D721Med (cell line): ENCODE measurements around the gene TLR5.

Source experiments
- DNase-seq: peaks from one replicate; pipeline ENCODE4 v3.0.0; 2011; ENCODE audit warnings: low spot score; ENCODE audit not compliant: insufficient read length
- FAIRE-seq: peaks from 2 replicates; lab custom pipeline; 2011; peaks lifted over from hg19 to GRCh38; lab: Jason Lieb, UNC
- TF ChIP-seq, protein P1 (sequence below): IDR thresholded peaks from 2 replicates; pipeline ENCODE4 v1.5.1; 2012; ENCODE audit warnings: mild to moderate bottlenecking, control low read depth; ENCODE audit not compliant: insufficient read depth; ENCODE audit errors: missing control alignments

TLR5 gene

GRCh38 chr1:223137455-223138085 lies 5.5 kb downstream of the TLR5 start:
- TF ChIP-seq, protein P1, sequence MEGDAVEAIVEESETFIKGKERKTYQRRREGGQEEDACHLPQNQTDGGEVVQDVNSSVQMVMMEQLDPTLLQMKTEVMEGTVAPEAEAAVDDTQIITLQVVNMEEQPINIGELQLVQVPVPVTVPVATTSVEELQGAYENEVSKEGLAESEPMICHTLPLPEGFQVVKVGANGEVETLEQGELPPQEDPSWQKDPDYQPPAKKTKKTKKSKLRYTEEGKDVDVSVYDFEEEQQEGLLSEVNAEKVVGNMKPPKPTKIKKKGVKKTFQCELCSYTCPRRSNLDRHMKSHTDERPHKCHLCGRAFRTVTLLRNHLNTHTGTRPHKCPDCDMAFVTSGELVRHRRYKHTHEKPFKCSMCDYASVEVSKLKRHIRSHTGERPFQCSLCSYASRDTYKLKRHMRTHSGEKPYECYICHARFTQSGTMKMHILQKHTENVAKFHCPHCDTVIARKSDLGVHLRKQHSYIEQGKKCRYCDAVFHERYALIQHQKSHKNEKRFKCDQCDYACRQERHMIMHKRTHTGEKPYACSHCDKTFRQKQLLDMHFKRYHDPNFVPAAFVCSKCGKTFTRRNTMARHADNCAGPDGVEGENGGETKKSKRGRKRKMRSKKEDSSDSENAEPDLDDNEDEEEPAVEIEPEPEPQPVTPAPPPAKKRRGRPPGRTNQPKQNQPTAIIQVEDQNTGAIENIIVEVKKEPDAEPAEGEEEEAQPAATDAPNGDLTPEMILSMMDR: no peak
- DNase-seq: no peak
- FAIRE-seq: no peak

DNA sequence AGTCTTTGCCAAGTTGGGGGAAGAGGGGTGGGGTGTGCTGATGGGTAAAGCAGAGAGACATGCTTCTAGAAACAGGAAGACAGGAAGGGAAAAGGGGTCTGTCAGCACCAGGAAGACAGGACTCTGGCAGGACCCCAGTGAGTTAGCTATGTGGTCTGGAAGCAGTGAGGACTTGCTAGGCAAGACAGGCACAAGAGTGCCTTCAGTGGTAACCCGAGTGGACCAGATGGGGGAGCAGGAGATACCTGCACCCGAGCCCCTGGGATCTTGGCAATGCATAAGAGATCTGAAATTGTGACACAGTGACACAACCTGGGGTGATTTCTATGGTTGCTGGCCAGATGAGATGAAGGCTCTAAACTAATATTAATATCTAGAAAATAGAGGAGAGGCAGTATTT lies 7.0 kb downstream of the TLR5 start:
- DNase-seq: no peak
- TF ChIP-seq, protein P1: no peak
- FAIRE-seq: no peak

DNA sequence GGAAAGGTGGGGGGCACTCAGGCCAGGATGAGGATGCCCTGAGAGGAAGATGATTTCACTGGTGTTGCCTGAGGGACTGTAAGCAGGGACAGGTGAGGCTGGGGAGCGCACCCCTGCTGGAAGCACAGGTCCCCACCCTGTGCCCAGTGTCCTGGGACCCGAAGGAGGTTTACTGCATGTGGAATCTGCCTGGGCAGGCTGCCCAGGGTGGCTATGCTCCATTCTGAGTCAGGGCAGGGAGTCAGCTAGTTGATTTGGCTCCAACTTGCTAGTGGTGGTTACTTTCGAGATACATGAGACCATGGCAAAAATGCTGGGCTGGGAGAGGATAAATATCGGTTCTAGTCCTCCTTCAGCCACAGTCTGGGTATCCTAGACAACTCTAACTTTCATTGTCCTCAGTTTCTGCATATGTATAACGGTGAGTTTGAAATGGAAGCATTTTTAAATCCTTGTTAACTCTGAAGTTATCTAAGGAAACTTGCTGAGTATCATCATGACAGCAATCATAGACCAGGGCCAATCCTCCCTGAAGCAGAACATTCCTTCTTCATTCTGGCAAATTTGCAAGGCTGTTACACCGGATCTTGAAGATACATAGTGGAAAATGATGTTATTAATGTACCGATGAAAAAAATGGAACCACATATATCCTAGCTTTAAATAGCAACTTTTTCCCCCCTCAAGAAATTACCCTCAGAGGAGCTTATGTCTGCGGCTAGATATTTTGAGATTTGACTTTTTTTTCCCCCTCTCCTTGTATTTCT lies 7.7 kb downstream of the TLR5 start:
- TF ChIP-seq, protein P1: no peak
- DNase-seq: no peak
- FAIRE-seq: no peak

GRCh38 chr1:223133824-223134435 lies 9.1 kb downstream of the TLR5 start:
- FAIRE-seq (no peak), DNase-seq (peak; percentile 92)
- TF ChIP-seq, protein P1: peak; percentile 96

- FAIRE-seq (no peak), DNase-seq (no peak)
- TF ChIP-seq, protein P1: no peak
Observed at GRCh38 chr1:223133306-223133823, 9.7 kb downstream of the TLR5 start.

DNA sequence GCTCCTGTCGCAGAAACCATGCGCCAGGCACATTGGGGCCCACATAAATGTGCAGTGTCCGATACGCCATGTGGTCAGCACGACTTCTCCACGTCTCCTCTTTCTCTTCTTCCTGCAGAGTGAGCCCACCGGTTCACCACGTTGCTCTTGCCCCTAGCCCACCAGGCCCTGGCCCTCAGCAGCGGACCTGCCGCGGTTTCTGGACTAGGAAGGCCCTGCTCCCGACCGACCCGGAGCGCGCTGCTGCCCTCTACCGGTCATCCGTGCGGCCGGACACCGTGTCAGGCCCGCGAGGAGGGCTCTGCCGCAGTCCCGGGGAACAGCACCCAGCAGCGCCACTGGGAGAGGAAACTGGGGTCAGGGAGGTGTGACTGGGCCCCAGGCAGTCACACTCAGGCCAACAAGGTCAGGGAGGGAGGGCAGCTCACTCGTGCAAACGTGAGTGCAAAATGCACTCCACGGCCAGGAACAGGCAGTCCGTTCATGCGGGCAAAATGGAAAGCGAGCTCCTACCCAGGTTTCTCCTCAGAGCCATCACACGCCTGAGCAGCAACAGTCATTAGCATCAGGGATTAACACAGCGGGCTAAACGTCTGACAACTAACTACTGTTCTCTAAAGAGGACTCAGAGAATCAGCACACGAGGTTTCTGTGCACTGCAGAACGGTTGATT lies 13.7 kb downstream of the TLR5 start:
- TF ChIP-seq, protein P1: peak; percentile 47
- FAIRE-seq (no peak), DNase-seq (peak; percentile 61)
